ENCODE data around the gene DAZAP2.

Gene DAZAP2

GRCh38 chr12:51196547-51196946 lies 42.1 kb upstream of the DAZAP2 start:
- no peak overlapping the region for H3K4me3 ChIP-seq (replicated peaks; ENCODE audit: insufficient read depth, low read length)
- H3K27me3 ChIP-seq (ENCODE audit: insufficient read depth, poor library complexity, severe bottlenecking): no peaks in the 10 kb centered on the region
- H3K27ac ChIP-seq (replicated peaks): no peak overlapping the region
- DNase-seq (ENCODE audit: low read depth in 1 of 2, low spot score in 1 of 2): no peak
- no peak for TF ChIP-seq POLR2AphosphoS5 (IDR thresholded peaks at IDR 0.05; ENCODE audit: low read depth)
- no peak for TF ChIP-seq SPI1 (IDR thresholded peaks at IDR 0.05; ENCODE audit: borderline replicate concordance, low read depth)
- TF ChIP-seq GABPA (IDR thresholded peaks at IDR 0.05; ENCODE audit: low read depth): no peak
- TF ChIP-seq, protein P1, sequence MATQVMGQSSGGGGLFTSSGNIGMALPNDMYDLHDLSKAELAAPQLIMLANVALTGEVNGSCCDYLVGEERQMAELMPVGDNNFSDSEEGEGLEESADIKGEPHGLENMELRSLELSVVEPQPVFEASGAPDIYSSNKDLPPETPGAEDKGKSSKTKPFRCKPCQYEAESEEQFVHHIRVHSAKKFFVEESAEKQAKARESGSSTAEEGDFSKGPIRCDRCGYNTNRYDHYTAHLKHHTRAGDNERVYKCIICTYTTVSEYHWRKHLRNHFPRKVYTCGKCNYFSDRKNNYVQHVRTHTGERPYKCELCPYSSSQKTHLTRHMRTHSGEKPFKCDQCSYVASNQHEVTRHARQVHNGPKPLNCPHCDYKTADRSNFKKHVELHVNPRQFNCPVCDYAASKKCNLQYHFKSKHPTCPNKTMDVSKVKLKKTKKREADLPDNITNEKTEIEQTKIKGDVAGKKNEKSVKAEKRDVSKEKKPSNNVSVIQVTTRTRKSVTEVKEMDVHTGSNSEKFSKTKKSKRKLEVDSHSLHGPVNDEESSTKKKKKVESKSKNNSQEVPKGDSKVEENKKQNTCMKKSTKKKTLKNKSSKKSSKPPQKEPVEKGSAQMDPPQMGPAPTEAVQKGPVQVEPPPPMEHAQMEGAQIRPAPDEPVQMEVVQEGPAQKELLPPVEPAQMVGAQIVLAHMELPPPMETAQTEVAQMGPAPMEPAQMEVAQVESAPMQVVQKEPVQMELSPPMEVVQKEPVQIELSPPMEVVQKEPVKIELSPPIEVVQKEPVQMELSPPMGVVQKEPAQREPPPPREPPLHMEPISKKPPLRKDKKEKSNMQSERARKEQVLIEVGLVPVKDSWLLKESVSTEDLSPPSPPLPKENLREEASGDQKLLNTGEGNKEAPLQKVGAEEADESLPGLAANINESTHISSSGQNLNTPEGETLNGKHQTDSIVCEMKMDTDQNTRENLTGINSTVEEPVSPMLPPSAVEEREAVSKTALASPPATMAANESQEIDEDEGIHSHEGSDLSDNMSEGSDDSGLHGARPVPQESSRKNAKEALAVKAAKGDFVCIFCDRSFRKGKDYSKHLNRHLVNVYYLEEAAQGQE (IDR thresholded peaks at IDR 0.05; ENCODE audit: insufficient replicate concordance, low read depth): no peak
- TF ChIP-seq, protein P2, sequence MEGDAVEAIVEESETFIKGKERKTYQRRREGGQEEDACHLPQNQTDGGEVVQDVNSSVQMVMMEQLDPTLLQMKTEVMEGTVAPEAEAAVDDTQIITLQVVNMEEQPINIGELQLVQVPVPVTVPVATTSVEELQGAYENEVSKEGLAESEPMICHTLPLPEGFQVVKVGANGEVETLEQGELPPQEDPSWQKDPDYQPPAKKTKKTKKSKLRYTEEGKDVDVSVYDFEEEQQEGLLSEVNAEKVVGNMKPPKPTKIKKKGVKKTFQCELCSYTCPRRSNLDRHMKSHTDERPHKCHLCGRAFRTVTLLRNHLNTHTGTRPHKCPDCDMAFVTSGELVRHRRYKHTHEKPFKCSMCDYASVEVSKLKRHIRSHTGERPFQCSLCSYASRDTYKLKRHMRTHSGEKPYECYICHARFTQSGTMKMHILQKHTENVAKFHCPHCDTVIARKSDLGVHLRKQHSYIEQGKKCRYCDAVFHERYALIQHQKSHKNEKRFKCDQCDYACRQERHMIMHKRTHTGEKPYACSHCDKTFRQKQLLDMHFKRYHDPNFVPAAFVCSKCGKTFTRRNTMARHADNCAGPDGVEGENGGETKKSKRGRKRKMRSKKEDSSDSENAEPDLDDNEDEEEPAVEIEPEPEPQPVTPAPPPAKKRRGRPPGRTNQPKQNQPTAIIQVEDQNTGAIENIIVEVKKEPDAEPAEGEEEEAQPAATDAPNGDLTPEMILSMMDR (IDR thresholded peaks at IDR 0.05; ENCODE audit: insufficient read depth, low read length): no peak

DNA sequence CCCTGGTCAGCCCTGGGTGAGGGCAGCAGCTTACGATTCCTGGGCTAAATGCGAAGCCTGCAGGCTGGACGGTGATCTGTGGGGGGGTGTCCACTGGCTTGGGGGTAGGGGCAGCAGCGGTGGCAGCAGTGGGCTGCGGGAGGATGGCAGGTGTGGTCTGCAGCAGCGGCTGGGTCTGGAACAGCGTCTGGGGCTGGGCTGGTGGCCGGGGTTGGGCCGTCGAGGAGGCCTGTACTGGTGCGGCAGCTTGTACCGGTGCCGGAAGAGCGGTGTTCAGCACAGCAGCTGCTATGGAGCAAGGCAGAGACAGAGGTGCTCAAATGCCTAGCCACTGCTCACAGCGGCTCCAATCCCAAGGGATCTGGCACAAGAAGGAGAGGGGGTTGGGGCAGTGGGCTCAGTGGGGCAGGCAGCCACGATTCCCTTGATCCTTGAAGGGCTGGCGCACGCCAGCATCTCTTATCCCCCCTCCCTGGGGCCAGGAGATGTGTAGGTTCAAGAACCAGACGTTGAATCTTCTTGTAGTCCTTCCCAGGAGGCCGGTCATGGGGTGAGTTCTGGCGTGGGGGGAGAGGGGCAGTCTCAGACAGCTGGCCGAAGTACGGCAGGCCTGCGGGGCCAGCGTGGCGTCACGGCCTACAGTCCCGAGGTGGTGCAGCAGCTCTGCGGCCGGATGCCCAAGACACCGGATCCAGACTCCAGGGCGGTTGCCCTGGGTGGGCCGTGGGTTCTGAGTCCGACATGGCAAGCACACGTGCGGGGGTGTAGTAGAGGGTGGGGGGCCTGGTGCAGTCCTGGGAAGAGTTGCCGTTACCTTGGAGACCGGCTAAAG lies 40.7 kb upstream of the DAZAP2 start:
- no peak for DNase-seq (ENCODE audit: low read depth in 1 of 2, low spot score in 1 of 2)
- TF ChIP-seq GABPA (IDR thresholded peaks at IDR 0.05; ENCODE audit: low read depth) (no peak), SPI1 (IDR thresholded peaks at IDR 0.05; ENCODE audit: borderline replicate concordance, low read depth) (no peak), POLR2AphosphoS5 (IDR thresholded peaks at IDR 0.05; ENCODE audit: low read depth) (no peak)
- TF ChIP-seq, protein P2 (IDR thresholded peaks at IDR 0.05; ENCODE audit: insufficient read depth, low read length): no peak
- TF ChIP-seq, protein P1 (IDR thresholded peaks at IDR 0.05; ENCODE audit: insufficient replicate concordance, low read depth): no peak

GRCh38 chr12:51198568-51199365 lies 39.9 kb upstream of the DAZAP2 start:
- no peak for DNase-seq (ENCODE audit: low read depth in 1 of 2, low spot score in 1 of 2)
- Histone ChIP-seq H3K27me3 (ENCODE audit: insufficient read depth, poor library complexity, severe bottlenecking) (no peaks in the 10 kb centered on the region), H3K27ac (replicated peaks) (no peak overlapping the region), H3K4me3 (replicated peaks; ENCODE audit: insufficient read depth, low read length) (no peak overlapping the region)
- TF ChIP-seq, protein P2 (IDR thresholded peaks at IDR 0.05; ENCODE audit: insufficient read depth, low read length): no peak
- no peak for TF ChIP-seq POLR2AphosphoS5 (IDR thresholded peaks at IDR 0.05; ENCODE audit: low read depth)
- TF ChIP-seq, protein P1 (IDR thresholded peaks at IDR 0.05; ENCODE audit: insufficient replicate concordance, low read depth): no peak
- no peak for TF ChIP-seq GABPA (IDR thresholded peaks at IDR 0.05; ENCODE audit: low read depth)
- TF ChIP-seq SPI1 (IDR thresholded peaks at IDR 0.05; ENCODE audit: borderline replicate concordance, low read depth): no peak

More for the DNA sequence above, 40.7 kb upstream of the DAZAP2 start:
- no peak overlapping the region for H3K27ac ChIP-seq (replicated peaks)
- no peaks in the 10 kb centered on the region for H3K27me3 ChIP-seq (ENCODE audit: insufficient read depth, poor library complexity, severe bottlenecking)
- no peak overlapping the region for H3K4me3 ChIP-seq (replicated peaks; ENCODE audit: insufficient read depth, low read length)

Measured in HL-60 (cell line).